Suprapubic skin (tissue), 4 donors: ENCODE results near the gene OSBPL7. TPM values are rescaled to one million over a fixed set of nuclear protein-coding genes. Genes with fewer than 3 reads are reported as not detected.

Source experiments
- DNase-seq, 2 donors: peaks; one replicate each; pipeline ENCODE4 v3.0.0-alpha.2; 2019; ENCODE audit warnings: low spot score in 2 of 2
- H3K27ac ChIP-seq: fragments of 200-600 bp; sonication (generic); one replicate; pipeline ENCODE4 v1.5.1; 2019
- H3K27me3 ChIP-seq: fragments of 200-600 bp; sonication (generic); one replicate; pipeline ENCODE4 v1.5.1; 2019
- H3K36me3 ChIP-seq: fragments of 200-600 bp; sonication (generic); one replicate; pipeline ENCODE4 v1.5.1; 2019
- H3K4me1 ChIP-seq: fragments of 200-600 bp; sonication (generic); one replicate; pipeline ENCODE4 v1.5.1; 2019
- H3K4me3 ChIP-seq: fragments of 200-600 bp; sonication (generic); one replicate; pipeline ENCODE4 v1.5.1; 2019; ENCODE audit warnings: mild to moderate bottlenecking
- H3K9me3 ChIP-seq: fragments of 200-600 bp; sonication (generic); one replicate; pipeline ENCODE4 v1.5.1; 2019
- EP300 ChIP-seq: sonication (generic); formaldehyde crosslinking; IDR thresholded peaks from one replicate; pipeline ENCODE4 v1.6.1; 2017; ENCODE audit warnings: antibody characterized with exemption
- POLR2A ChIP-seq, 2 donors: fragments of 450-650 bp; IDR thresholded peaks; one replicate each; pipeline ENCODE4 v1.6.1; 2017; ENCODE audit warnings: antibody characterized with exemption in 2 of 2, mild to moderate bottlenecking in 2 of 2, moderate library complexity in 2 of 2
- POLR2AphosphoS5 ChIP-seq, 3 donors: sonication (generic); formaldehyde crosslinking; IDR thresholded peaks; one replicate each; pipeline ENCODE4 v1.6.1; 2017; ENCODE audit warnings: antibody characterized with exemption in 3 of 3
- WGBS: methylation state at CpG from one replicate; pipeline ENCODE4 v1.1.5; 2018; 5-methylcytosine and 5-hydroxymethylcytosine counted together
- total RNA-seq, 4 donors: library from RNA; depleted of rRNA; stranded (reverse); fragments of >200 nt; gene quantifications; one replicate each; pipeline ENCODE4 v1.1.0, GENCODE V29; 2016
- TF ChIP-seq, protein P1 (sequence below), 2 donors: fragments of 200-600 bp in 1 of 2; fragments of 450-650 bp in 1 of 2; sonication (generic) in 1 of 2; IDR thresholded peaks; one replicate each; pipeline ENCODE4 v1.5.1; 2016 to 2019; ENCODE audit warnings: antibody characterized with exemption in 2 of 2, mild to moderate bottlenecking in 1 of 2, moderate library complexity in 1 of 2

Gene OSBPL7
- total RNA-seq, 4 donors from 2014 or later: 1.3 to 2.0 (median 1.6) TPM

DNA sequence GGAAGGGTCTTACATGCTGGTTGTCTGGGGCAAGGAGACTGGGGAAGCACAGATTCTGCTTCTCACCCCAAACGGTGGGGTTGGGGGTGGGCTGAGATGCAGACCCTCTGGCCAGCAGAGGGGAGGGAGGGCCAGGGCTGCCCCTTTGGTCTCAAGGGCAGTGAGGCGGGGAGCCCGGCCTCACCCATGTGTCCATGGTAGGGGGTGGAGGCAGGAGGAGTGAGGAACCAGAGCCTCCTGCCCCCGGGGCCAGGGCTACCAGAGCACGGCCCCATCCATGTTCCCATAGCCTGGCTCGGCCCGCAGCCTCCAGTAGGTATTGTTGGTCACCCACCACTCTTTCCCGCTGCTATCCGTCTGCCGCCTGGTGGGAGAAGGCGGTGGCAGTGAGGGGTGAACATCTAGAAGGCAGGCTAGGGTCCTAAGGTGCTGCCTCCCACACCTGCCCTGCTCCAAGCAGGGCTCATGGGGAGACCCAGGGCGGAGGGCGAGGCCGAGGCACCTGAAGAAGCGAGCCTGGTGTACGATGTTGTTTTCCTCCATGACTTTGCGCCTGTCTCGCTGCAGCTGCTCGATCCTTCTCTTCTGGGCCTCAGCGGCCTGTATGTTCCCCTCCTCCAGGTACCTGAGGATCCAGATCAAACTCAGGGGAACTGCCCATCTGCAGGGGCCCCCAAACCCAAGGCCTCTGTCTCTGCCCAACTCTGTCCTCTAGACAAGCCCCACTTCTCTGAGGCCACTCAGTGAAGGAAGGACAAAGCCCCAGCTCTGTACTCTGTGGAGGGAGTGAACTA, 13.4 kb downstream of the OSBPL7 start:
- H3K9me3 ChIP-seq: no peaks in the 10 kb centered on the region
- TF ChIP-seq POLR2A (IDR thresholded peaks at IDR 0.05) (no peak), POLR2AphosphoS5 (IDR thresholded peaks at IDR 0.05) (no peak), EP300 (no peak)
- TF ChIP-seq, protein P1, sequence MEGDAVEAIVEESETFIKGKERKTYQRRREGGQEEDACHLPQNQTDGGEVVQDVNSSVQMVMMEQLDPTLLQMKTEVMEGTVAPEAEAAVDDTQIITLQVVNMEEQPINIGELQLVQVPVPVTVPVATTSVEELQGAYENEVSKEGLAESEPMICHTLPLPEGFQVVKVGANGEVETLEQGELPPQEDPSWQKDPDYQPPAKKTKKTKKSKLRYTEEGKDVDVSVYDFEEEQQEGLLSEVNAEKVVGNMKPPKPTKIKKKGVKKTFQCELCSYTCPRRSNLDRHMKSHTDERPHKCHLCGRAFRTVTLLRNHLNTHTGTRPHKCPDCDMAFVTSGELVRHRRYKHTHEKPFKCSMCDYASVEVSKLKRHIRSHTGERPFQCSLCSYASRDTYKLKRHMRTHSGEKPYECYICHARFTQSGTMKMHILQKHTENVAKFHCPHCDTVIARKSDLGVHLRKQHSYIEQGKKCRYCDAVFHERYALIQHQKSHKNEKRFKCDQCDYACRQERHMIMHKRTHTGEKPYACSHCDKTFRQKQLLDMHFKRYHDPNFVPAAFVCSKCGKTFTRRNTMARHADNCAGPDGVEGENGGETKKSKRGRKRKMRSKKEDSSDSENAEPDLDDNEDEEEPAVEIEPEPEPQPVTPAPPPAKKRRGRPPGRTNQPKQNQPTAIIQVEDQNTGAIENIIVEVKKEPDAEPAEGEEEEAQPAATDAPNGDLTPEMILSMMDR (IDR thresholded peaks at IDR 0.05): no peak
- H3K4me3 ChIP-seq: no peak overlapping the region
- DNase-seq: peak; percentile 38 to 74
- no peaks in the 10 kb centered on the region for H3K27me3 ChIP-seq
- WGBS: 90% methylated on average over 10 of the region's 20 CpGs
- H3K4me1 ChIP-seq: peaks cover 24% of the 10 kb centered on the region
- peaks cover 36% of the 10 kb centered on the region for H3K36me3 ChIP-seq
- H3K27ac ChIP-seq: no peak overlapping the region

DNA sequence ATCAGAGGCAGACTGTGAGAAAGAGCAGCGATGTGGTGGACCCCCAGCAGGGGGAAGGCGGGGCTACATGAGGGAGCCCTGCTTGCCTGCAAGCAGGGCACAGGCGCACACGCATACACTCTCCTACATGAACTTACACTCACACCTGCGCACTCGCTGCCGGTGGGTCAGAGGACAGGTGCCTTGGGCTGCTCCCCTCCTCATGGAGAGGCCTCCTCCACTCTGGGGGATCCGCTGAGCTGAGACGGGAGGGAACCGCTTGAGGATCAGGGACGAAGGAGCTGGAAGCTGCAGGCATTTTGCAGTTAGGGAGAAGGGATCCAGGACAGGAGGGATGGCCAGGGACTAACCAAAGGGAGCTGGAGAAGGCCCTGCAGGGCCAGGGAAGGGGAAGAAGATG, 14.2 kb downstream of the OSBPL7 start:
- peak; percentile 21 to 50 for DNase-seq
- 93% methylated on average over 9 of the region's 11 CpGs for WGBS
- H3K36me3 ChIP-seq: peaks cover 28% of the 10 kb centered on the region

DNA sequence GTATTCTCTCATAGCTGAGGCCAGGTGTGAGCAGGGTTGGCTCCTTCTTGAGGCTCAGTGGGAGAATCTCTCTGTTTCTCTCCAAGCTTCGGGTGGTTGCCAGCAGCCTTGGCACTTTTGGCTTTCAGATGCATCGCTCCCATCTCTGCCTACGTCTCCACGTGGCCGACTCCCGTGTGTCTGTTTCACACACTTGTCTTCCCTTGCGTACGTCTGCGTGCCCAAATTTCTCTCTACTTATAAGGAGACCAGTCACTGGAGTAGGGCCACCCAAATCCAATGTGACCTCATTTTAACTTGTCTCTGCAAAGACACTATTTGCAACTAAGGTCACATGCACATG, 14.7 kb downstream of the OSBPL7 start:
- H3K36me3 ChIP-seq: peaks cover 28% of the 10 kb centered on the region
- H3K27ac ChIP-seq: no peak overlapping the region
- H3K27me3 ChIP-seq: no peaks in the 10 kb centered on the region
- H3K4me1 ChIP-seq: peaks cover 24% of the 10 kb centered on the region
- DNase-seq: peak; percentile 36 to 69
- no peak overlapping the region for H3K4me3 ChIP-seq
- TF ChIP-seq, protein P1 (IDR thresholded peaks at IDR 0.05): no peak
- no peak for TF ChIP-seq POLR2AphosphoS5 (IDR thresholded peaks at IDR 0.05)
- no peak for TF ChIP-seq EP300
- TF ChIP-seq POLR2A (IDR thresholded peaks at IDR 0.05): no peak
- WGBS: 68% methylated on average over 9 of the region's 9 CpGs
- H3K9me3 ChIP-seq: no peaks in the 10 kb centered on the region

More for the DNA sequence above, 14.2 kb downstream of the OSBPL7 start:
- no peak overlapping the region for H3K27ac ChIP-seq
- no peaks in the 10 kb centered on the region for H3K9me3 ChIP-seq
- peaks cover 24% of the 10 kb centered on the region for H3K4me1 ChIP-seq
- no peak overlapping the region for H3K4me3 ChIP-seq
- no peak for TF ChIP-seq POLR2A (IDR thresholded peaks at IDR 0.05)
- no peak for TF ChIP-seq POLR2AphosphoS5 (IDR thresholded peaks at IDR 0.05)
- TF ChIP-seq, protein P1 (IDR thresholded peaks at IDR 0.05): no peak
- TF ChIP-seq EP300: no peak
- H3K27me3 ChIP-seq: no peaks in the 10 kb centered on the region

DNA sequence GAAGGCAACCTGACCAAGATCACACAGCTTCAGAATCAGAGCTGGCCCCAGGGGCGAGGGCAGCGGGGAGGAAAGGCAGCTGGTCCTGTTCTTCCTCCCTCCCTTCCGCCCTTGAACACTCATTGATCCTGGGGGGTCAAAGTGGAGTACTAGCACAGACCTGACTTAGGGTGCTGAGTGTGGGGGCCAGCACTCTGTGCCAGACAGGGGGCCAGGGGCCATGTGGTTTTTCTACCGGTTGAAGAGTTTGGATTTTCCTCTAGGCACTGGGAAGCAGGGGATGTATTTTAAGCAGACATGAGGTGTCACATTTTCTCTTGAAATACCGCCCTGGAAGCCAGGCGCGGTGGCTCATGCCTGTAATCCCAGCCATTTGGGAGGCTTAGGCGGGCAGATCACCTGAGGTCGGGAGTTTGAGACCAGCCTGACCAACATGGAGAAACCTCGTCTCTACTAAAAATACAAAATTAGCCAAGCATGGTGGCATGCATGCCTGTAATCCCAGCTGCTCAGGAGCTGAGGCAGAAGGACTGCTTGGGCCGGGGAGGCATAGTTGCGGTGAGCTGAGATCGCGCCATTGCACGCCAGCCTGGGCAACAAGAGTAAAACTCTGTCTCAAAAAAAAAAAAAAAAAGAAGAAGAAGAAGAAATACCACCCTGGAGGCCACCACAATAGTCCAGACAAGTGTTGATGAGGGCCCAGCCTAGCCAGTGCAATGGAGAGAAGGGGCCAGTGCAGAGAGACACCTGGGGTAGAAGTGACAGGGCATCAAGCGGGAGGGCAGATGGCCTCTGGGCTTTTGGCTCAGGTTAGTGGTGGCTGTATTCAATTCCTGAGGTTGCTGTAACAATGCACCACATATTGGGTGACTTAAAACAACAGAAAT, 15.3 kb downstream of the OSBPL7 start:
- Histone ChIP-seq H3K36me3 (peaks cover 28% of the 10 kb centered on the region), H3K4me3 (no peak overlapping the region), H3K27me3 (peaks cover 4% of the 10 kb centered on the region), H3K9me3 (no peaks in the 10 kb centered on the region), H3K4me1 (peaks cover 23% of the 10 kb centered on the region), H3K27ac (no peak overlapping the region)
- no peak for TF ChIP-seq POLR2AphosphoS5 (IDR thresholded peaks at IDR 0.05)
- no peak for TF ChIP-seq EP300
- TF ChIP-seq, protein P1 (IDR thresholded peaks at IDR 0.05): no peak
- TF ChIP-seq POLR2A (IDR thresholded peaks at IDR 0.05): no peak
- peak; percentile 13 to 26 for DNase-seq
- 83% methylated on average over 15 of the region's 16 CpGs for WGBS

DNA sequence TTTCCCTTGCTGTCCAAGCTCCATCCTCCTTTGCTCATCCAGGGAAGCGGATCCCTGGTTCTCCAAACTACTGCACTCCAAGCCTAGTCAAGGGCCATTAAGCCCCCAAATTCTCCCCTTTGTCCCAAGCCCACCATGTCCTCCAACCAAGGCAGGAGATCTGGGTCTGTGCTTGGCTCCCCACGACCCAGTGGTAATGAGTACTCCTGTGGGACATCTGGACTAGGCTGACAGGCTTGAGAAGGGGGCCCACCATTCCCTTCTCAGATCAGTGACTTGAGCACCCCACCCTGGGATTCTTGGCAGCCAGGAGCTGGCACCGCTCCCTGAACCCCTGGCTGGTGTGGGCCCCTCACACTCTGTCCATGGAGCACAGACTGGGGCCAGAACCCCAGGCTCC, 17.1 kb downstream of the OSBPL7 start:
- H3K27ac ChIP-seq: no peak overlapping the region
- H3K4me1 ChIP-seq: peaks cover 6% of the 10 kb centered on the region
- 59% methylated on average over 2 of the region's 3 CpGs for WGBS
- peaks cover 23% of the 10 kb centered on the region for H3K36me3 ChIP-seq
- TF ChIP-seq, protein P1 (IDR thresholded peaks at IDR 0.05): no peak
- TF ChIP-seq POLR2A (IDR thresholded peaks at IDR 0.05): no peak
- no peak for TF ChIP-seq EP300
- no peak for TF ChIP-seq POLR2AphosphoS5 (IDR thresholded peaks at IDR 0.05)
- no peak overlapping the region for H3K4me3 ChIP-seq
- no peaks in the 10 kb centered on the region for H3K9me3 ChIP-seq
- H3K27me3 ChIP-seq: peaks cover 4% of the 10 kb centered on the region
- DNase-seq: peak; percentile 37 to 58
